Measurements from ENCODE around the gene AJUBA. TPM values are rescaled to one million over a fixed set of nuclear protein-coding genes. Genes with fewer than 3 reads are reported as not detected.

AJUBA gene
- total and polyA plus RNA-seq, 2 of the 8 experiments (the other 6 are each of a cell fraction or from before 2014, with no cell fraction given): 33.1 to 46.0 TPM

DNA sequence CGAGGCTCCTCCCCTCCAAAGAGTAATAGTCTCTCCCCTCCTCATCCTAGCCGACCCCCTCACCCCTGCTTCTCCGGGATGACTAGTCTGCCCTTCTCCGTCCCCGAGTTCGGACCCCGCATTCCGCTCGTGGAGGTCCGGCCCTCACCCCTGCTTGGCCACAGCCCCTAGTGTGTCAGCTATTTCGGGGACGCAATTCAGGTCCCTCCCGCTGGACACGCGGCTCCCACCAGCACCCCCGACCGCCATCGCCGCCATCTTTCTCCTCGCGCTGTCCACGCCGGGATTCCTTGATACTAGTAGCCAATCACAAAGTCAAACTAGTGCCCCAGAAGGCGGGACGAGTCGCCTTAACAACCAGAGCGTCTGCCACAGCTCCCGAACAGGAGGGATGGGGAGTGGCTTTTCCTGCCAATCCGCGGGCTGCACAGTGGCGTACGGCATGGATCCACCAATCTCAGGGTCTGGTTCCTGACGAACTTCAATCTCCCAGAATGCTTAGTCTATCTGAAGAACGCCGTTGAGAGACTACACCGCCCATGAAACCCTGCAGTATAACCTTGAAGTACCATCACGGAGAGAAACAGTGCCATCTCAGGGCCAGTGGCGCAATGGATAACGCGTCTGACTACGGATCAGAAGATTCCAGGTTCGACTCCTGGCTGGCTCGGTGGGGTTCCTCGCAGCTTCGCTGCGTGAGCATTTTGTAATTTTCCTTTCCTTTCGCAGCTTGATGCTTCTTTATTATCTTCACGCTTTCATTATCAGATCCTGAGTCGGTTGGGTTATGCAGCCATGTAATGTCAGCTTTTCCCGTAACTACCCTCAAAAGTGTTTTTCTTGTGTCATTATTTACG, 53.0 kb downstream of the AJUBA start, which contains the start of gene PRMT5 (continued):
- TF ChIP-seq PHF8 (conservative IDR thresholded peaks at IDR 0.05; ENCODE audit: low read depth, low read length) (peak; percentile 100), FOSL1 (IDR thresholded peaks at IDR 0.05; ENCODE audit: insufficient read depth, low read depth, low read length) (no peak), SRF (IDR thresholded peaks at IDR 0.05; ENCODE audit: low read depth, low read length) (no peak), CREB1 (IDR thresholded peaks at IDR 0.05) (peak; percentile 69), RFX5 (IDR thresholded peaks at IDR 0.05; ENCODE audit: borderline replicate concordance, low read depth, low read length) (no peak), EP300 (IDR thresholded peaks at IDR 0.05; ENCODE audit: borderline replicate concordance in 1 of 2, low read depth in 2 of 2, low read length in 2 of 2) (no peak), BRCA1 (IDR thresholded peaks at IDR 0.05; ENCODE audit: low read depth, low read length) (no peak), EGR1 (IDR thresholded peaks at IDR 0.05; ENCODE audit: borderline replicate concordance, low read depth, low read length) (no peak)
- TF ChIP-seq, protein P1, sequence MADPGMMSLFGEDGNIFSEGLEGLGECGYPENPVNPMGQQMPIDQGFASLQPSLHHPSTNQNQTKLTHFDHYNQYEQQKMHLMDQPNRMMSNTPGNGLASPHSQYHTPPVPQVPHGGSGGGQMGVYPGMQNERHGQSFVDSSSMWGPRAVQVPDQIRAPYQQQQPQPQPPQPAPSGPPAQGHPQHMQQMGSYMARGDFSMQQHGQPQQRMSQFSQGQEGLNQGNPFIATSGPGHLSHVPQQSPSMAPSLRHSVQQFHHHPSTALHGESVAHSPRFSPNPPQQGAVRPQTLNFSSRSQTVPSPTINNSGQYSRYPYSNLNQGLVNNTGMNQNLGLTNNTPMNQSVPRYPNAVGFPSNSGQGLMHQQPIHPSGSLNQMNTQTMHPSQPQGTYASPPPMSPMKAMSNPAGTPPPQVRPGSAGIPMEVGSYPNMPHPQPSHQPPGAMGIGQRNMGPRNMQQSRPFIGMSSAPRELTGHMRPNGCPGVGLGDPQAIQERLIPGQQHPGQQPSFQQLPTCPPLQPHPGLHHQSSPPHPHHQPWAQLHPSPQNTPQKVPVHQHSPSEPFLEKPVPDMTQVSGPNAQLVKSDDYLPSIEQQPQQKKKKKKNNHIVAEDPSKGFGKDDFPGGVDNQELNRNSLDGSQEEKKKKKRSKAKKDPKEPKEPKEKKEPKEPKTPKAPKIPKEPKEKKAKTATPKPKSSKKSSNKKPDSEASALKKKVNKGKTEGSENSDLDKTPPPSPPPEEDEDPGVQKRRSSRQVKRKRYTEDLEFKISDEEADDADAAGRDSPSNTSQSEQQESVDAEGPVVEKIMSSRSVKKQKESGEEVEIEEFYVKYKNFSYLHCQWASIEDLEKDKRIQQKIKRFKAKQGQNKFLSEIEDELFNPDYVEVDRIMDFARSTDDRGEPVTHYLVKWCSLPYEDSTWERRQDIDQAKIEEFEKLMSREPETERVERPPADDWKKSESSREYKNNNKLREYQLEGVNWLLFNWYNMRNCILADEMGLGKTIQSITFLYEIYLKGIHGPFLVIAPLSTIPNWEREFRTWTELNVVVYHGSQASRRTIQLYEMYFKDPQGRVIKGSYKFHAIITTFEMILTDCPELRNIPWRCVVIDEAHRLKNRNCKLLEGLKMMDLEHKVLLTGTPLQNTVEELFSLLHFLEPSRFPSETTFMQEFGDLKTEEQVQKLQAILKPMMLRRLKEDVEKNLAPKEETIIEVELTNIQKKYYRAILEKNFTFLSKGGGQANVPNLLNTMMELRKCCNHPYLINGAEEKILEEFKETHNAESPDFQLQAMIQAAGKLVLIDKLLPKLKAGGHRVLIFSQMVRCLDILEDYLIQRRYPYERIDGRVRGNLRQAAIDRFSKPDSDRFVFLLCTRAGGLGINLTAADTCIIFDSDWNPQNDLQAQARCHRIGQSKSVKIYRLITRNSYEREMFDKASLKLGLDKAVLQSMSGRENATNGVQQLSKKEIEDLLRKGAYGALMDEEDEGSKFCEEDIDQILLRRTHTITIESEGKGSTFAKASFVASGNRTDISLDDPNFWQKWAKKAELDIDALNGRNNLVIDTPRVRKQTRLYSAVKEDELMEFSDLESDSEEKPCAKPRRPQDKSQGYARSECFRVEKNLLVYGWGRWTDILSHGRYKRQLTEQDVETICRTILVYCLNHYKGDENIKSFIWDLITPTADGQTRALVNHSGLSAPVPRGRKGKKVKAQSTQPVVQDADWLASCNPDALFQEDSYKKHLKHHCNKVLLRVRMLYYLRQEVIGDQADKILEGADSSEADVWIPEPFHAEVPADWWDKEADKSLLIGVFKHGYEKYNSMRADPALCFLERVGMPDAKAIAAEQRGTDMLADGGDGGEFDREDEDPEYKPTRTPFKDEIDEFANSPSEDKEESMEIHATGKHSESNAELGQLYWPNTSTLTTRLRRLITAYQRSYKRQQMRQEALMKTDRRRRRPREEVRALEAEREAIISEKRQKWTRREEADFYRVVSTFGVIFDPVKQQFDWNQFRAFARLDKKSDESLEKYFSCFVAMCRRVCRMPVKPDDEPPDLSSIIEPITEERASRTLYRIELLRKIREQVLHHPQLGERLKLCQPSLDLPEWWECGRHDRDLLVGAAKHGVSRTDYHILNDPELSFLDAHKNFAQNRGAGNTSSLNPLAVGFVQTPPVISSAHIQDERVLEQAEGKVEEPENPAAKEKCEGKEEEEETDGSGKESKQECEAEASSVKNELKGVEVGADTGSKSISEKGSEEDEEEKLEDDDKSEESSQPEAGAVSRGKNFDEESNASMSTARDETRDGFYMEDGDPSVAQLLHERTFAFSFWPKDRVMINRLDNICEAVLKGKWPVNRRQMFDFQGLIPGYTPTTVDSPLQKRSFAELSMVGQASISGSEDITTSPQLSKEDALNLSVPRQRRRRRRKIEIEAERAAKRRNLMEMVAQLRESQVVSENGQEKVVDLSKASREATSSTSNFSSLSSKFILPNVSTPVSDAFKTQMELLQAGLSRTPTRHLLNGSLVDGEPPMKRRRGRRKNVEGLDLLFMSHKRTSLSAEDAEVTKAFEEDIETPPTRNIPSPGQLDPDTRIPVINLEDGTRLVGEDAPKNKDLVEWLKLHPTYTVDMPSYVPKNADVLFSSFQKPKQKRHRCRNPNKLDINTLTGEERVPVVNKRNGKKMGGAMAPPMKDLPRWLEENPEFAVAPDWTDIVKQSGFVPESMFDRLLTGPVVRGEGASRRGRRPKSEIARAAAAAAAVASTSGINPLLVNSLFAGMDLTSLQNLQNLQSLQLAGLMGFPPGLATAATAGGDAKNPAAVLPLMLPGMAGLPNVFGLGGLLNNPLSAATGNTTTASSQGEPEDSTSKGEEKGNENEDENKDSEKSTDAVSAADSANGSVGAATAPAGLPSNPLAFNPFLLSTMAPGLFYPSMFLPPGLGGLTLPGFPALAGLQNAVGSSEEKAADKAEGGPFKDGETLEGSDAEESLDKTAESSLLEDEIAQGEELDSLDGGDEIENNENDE (IDR thresholded peaks at IDR 0.05; ENCODE audit: insufficient replicate concordance, low read length): no peak
